ENCODE data around the gene NSD2.

GRCh38 chr4:1821679-1822567 is 49.3 kb upstream of the NSD2 start:
- TF ChIP-seq CTCF (conservative IDR thresholded peaks at IDR 0.05; ENCODE audit: low read depth, low read length) (no peak), EZH2 (IDR thresholded peaks at IDR 0.05; ENCODE audit: low read length, unreplicated experiment) (no peak), EZH2phosphoT487 (IDR thresholded peaks at IDR 0.05; ENCODE audit: borderline replicate concordance, low read length) (no peak)
